Smooth muscle cell (in vitro differentiated cells): ENCODE measurements around the gene PPP2R1B. TPM values are rescaled to one million over a fixed set of nuclear protein-coding genes. Genes with fewer than 3 reads are reported as not detected.

Experiments
- DNase-seq: peaks from one replicate; lab custom pipeline; 2025; ENCODE audit not compliant: unreplicated experiment; lab: John Stamatoyannopoulos, UW
- H2AFZ ChIP-seq: fragments of 200-600 bp; sonication (generic); 2 replicates; pipeline ENCODE4 v1.6.0; 2016; ENCODE audit warnings: antibody characterized with exemption, low read depth, mild to moderate bottlenecking
- H3F3A ChIP-seq: fragments of 200-600 bp; sonication (generic); 2 replicates; pipeline ENCODE4 v1.6.0; 2017; ENCODE audit warnings: antibody characterized with exemption, low read depth
- H3K27ac ChIP-seq: fragments of 200-600 bp; sonication (generic); 2 replicates; pipeline ENCODE4 v1.5.1; 2016; ENCODE audit warnings: low read depth, mild to moderate bottlenecking
- H3K27me3 ChIP-seq: fragments of 200-600 bp; sonication (generic); 2 replicates; pipeline ENCODE4 v1.6.1; 2016; ENCODE audit warnings: low read depth, mild to moderate bottlenecking
- H3K36me3 ChIP-seq: fragments of 200-600 bp; sonication (generic); 2 replicates; pipeline ENCODE4 v1.5.1; 2016; ENCODE audit warnings: low read depth
- H3K4me1 ChIP-seq: fragments of 200-600 bp; sonication (generic); 2 replicates; pipeline ENCODE4 v1.5.1; 2016; ENCODE audit warnings: low read depth
- H3K4me2 ChIP-seq: fragments of 200-600 bp; sonication (generic); 2 replicates; pipeline ENCODE4 v1.6.0; 2016; ENCODE audit warnings: mild to moderate bottlenecking
- H3K4me3 ChIP-seq: fragments of 200-600 bp; sonication (generic); 2 replicates; pipeline ENCODE4 v1.5.1; 2016; ENCODE audit warnings: mild to moderate bottlenecking
- H3K79me2 ChIP-seq: fragments of 200-600 bp; sonication (generic); 2 replicates; pipeline ENCODE4 v1.6.0; 2016; ENCODE audit warnings: low read depth, mild to moderate bottlenecking
- H3K9ac ChIP-seq: fragments of 200-600 bp; sonication (generic); 2 replicates; pipeline ENCODE4 v1.6.0; 2016; ENCODE audit warnings: low read depth
- H3K9me3 ChIP-seq: fragments of 200-600 bp; sonication (generic); replicated peaks from 2 replicates; pipeline ENCODE4 v1.5.1; 2016; ENCODE audit warnings: low read depth
- H4K20me1 ChIP-seq: fragments of 200-600 bp; sonication (generic); 2 replicates; pipeline ENCODE4 v1.6.0; 2016; ENCODE audit warnings: low read depth
- WGBS: methylation state at CpG from one replicate; pipeline ENCODE4 v1.1.7; 2016; ENCODE audit warnings: low lambda C conversion rate; 5-methylcytosine and 5-hydroxymethylcytosine counted together
- polyA plus RNA-seq: library from polyadenylated mRNA; unstranded; fragments of >200 nt; fragmentation: Nextera tagmentation; extraction: Ambion mirVana; gene quantifications from 2 replicates; pipeline ENCODE4 v1.2.1, GENCODE V29; 2016
- total RNA-seq: library from RNA; depleted of rRNA; stranded (reverse); fragments of >200 nt; gene quantifications from 2 replicates; pipeline ENCODE4 v1.2.3, GENCODE V29; 2014
- TF ChIP-seq, protein P1 (sequence below): fragments of 200-600 bp; sonication (generic); IDR thresholded peaks from 2 replicates; pipeline ENCODE4 v1.5.1; 2017; ENCODE audit warnings: borderline replicate concordance, mild to moderate bottlenecking, antibody characterized with exemption; ENCODE audit not compliant: insufficient read depth, poor library complexity, severe bottlenecking

The PPP2R1B gene
- total and polyA plus RNA-seq, 2 experiments from 2014 or later = 13.1 to 29.5 TPM

DNA sequence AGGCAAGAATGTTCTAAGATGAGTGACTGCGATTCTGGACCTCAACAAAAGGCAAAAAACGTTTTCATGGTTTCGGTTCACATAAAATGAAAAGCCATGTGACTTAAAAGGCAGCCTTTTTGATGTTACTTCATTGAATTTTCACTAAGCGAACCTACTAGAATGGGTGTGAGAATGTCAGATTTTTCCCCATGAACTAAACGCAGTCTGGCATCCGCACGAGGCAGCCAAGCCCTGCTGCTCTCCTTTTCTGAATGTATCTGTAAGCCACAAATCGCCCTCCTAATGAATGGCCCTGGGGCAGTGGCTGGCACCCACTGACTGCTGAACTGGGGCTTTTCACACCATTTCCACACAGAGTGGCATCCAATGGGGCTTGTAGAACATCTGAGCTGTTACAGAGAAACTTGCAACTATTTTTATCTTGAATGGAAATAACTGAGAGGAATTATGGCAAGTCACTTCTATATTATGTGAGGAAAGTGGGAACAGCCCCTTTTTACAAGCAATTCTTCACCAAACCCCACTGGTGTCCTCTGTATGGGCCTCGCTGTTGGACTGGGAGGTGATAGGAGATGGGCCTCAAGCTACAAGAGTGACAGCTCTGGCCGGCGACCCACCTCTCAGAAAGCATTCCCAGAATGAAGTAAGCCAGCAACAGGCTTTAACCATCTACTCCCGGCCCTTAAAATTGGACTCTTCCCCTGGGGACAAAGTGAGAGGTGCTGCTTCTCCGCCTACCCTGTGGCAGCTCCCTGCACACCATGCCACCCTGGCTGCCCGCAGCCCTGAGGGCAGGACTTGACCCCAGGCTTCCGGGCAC, 29.4 kb downstream of the PPP2R1B start:
- Histone ChIP-seq H3K4me3 (no peak overlapping the region), H3K4me1 (peaks cover 13% of the 10 kb centered on the region), H3K79me2 (no peaks in the 10 kb centered on the region), H3K4me2 (peak overlapping the region; percentile 43), H3K9ac (peak overlapping the region; percentile 86), H3K27me3 (no peaks in the 10 kb centered on the region), H3F3A (peaks cover 4% of the 10 kb centered on the region), H3K27ac (peak overlapping the region; percentile 95), H2AFZ (no peak overlapping the region), H4K20me1 (no peaks in the 10 kb centered on the region), H3K9me3 (no peaks in the 10 kb centered on the region), H3K36me3 (peaks cover 8% of the 10 kb centered on the region)
- TF ChIP-seq, protein P1, sequence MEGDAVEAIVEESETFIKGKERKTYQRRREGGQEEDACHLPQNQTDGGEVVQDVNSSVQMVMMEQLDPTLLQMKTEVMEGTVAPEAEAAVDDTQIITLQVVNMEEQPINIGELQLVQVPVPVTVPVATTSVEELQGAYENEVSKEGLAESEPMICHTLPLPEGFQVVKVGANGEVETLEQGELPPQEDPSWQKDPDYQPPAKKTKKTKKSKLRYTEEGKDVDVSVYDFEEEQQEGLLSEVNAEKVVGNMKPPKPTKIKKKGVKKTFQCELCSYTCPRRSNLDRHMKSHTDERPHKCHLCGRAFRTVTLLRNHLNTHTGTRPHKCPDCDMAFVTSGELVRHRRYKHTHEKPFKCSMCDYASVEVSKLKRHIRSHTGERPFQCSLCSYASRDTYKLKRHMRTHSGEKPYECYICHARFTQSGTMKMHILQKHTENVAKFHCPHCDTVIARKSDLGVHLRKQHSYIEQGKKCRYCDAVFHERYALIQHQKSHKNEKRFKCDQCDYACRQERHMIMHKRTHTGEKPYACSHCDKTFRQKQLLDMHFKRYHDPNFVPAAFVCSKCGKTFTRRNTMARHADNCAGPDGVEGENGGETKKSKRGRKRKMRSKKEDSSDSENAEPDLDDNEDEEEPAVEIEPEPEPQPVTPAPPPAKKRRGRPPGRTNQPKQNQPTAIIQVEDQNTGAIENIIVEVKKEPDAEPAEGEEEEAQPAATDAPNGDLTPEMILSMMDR = no peak
- 92% methylated on average over 15 of the region's 15 CpGs for WGBS
- DNase-seq = no peak

DNA sequence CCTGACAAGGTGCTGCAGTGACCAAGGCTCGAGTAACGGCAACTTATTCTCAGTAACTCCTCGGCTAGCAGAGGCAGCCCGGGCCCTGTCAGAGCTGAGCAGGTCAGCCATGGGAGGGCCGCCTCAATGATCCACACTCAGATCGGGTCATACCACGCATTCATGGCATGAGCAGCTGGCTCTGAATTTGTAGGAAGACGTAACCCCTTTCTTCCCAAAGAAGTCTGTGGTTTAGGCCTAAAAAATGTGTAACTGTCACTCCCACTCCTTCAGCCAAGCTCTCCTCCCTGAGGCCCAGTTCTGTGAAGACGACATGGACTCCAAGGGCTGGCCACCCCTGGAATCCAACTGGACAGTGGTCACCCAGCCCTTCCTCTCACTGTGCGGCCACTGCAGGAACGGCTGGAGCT, 30.0 kb downstream of the PPP2R1B start:
- Histone ChIP-seq H3K27me3 (no peaks in the 10 kb centered on the region), H3K4me1 (peaks cover 13% of the 10 kb centered on the region), H3K9ac (peak overlapping the region; percentile 86), H3K4me3 (no peak overlapping the region), H3K4me2 (peak overlapping the region; percentile 43), H4K20me1 (no peaks in the 10 kb centered on the region), H3K27ac (peak overlapping the region; percentile 95), H3F3A (peaks cover 4% of the 10 kb centered on the region), H3K79me2 (no peaks in the 10 kb centered on the region), H2AFZ (no peak overlapping the region), H3K36me3 (peaks cover 3% of the 10 kb centered on the region), H3K9me3 (no peaks in the 10 kb centered on the region)
- WGBS = 52% methylated on average over 11 of the region's 11 CpGs
- DNase-seq = no peak
- TF ChIP-seq, protein P1 = no peak

DNA sequence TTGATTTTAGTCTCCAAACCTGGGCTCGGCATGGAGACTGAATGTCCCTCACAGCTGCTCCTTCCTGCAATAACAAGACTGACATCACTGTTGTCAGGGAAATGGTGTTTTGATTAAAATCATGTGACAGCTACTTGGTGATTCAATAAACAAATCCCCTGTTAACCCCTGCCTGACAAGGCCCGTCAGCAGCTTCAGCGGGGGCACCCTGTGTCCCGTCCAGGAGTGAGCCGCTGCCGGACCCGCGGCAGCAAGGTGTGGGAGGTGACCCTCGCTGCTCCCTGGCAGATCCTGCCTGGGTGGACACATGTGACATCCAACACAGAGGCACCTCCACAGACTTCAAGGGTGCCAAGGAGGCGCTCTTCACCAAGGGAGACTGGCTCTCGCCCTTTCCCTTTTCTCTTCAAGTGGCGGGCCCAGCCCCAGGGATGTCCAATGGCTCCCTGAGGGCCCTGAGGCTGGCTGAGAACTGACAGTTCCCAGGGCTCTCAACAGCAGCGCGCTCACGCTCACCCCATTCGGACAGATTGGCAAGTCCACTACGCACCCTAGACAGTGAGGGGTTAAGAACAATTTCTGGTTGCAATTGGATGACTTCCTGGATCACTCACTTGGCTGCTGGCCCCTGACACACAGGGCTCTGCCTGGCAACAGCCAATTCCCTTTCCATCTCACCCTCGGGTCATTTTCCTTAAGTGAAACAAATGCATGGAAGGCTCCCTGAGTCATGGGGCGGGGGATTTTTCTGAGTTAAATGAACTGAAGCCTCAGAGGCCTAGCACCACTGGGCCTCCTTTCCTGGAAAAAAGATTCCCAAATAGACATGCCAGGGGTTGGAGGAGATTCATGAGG, 30.7 kb downstream of the PPP2R1B start:
- Histone ChIP-seq H3K27ac (peak overlapping the region; percentile 95), H3K79me2 (no peaks in the 10 kb centered on the region), H3F3A (peaks cover 7% of the 10 kb centered on the region), H2AFZ (no peak overlapping the region), H3K9ac (peak overlapping the region; percentile 86), H3K4me1 (peaks cover 13% of the 10 kb centered on the region), H3K36me3 (peaks cover under 1% of the 10 kb centered on the region), H3K4me2 (peak overlapping the region; percentile 43), H3K4me3 (no peak overlapping the region), H3K9me3 (no peaks in the 10 kb centered on the region), H3K27me3 (no peaks in the 10 kb centered on the region), H4K20me1 (no peaks in the 10 kb centered on the region)
- TF ChIP-seq, protein P1 = no peak
- 75% methylated on average over 19 of the region's 19 CpGs for WGBS
- peak; percentile 54 for DNase-seq
